Fibroblast of mammary gland (primary cell): ENCODE results near the gene CDKL4.

Experiments used
- DNase-seq: peaks from one replicate; pipeline ENCODE4 v3.0.0-alpha.2; 2010; ENCODE audit warnings: low read depth
- H3K4me3 ChIP-seq: 2 replicates; pipeline ENCODE4 v1.5.1; 2011; ENCODE audit warnings: low read depth, mild to moderate bottlenecking, low read length, moderate library complexity; ENCODE audit not compliant: control insufficient read depth
- TF ChIP-seq, protein P1 (sequence below): conservative IDR thresholded peaks from 2 replicates; pipeline ENCODE4 v1.5.1; 2011; ENCODE audit warnings: low read depth, low read length, inconsistent platforms; ENCODE audit not compliant: control insufficient read depth, insufficient read depth

Gene CDKL4

DNA sequence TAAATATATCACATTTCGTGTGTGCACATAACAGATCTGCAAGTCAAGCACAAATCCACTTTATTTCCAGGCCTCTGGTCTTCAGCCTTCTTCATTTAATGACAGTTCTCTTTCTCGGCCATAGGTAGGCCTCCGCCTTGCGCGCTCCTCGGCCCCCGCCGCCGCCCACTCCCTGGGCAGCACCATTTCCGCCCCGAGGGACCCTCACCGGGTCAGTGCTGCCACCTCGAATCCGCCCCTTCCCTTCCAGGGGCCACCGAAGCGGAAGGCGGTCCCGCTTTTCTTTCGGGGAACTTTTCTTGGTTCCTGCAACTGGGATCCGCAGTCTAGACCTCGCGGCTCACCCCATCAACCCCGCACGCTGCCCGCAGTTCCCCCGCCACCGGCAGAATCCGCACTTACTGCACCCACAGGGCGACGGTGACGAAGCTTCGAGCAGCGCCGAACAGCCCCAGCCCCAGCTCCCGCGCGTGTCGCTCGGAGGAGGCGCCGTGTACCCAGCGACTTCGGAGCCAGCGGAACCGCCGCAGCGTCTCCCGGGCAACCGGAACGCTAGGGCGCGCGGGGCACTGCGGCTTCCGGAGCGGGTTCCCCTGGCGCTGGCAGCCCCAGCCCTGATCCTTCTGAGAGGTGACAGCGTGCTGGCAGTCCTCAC is at the start of gene CDKL4:
Gene CDKL4 (minus strand): TSS at position 502 of the 655 bp plus-strand sequence.
- TF ChIP-seq, protein P1, sequence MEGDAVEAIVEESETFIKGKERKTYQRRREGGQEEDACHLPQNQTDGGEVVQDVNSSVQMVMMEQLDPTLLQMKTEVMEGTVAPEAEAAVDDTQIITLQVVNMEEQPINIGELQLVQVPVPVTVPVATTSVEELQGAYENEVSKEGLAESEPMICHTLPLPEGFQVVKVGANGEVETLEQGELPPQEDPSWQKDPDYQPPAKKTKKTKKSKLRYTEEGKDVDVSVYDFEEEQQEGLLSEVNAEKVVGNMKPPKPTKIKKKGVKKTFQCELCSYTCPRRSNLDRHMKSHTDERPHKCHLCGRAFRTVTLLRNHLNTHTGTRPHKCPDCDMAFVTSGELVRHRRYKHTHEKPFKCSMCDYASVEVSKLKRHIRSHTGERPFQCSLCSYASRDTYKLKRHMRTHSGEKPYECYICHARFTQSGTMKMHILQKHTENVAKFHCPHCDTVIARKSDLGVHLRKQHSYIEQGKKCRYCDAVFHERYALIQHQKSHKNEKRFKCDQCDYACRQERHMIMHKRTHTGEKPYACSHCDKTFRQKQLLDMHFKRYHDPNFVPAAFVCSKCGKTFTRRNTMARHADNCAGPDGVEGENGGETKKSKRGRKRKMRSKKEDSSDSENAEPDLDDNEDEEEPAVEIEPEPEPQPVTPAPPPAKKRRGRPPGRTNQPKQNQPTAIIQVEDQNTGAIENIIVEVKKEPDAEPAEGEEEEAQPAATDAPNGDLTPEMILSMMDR = no peak
- DNase-seq = no peak
- no peak within 1 kb of the TSS for H3K4me3 ChIP-seq

- no peak overlapping the region for H3K4me3 ChIP-seq
- DNase-seq = no peak
- TF ChIP-seq, protein P1 = no peak
Measured at GRCh38 chr2:39290433-39290832, 46.7 kb upstream of the CDKL4 start.

DNA sequence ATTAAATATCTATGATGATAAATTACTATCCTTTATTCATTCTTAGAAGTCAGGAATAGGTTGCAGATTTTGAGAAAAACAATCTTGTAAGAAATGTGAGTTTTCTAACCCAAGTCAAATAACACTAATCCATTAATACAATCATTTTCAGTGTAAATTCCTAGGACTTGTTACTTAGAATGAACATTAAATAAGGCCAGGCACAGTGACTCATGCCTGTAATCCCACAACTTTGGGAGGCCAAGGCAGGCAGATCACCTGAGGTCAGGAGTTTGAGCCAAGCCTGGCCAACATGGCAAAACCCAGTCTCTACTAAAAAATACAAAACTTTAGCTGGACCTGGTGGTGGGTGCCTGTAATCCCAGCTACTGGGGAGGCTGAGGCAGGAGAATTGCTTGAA is 45.8 kb upstream of the CDKL4 start:
- TF ChIP-seq, protein P1 = no peak
- H3K4me3 ChIP-seq = no peak overlapping the region
- DNase-seq = peak; percentile 34

DNA sequence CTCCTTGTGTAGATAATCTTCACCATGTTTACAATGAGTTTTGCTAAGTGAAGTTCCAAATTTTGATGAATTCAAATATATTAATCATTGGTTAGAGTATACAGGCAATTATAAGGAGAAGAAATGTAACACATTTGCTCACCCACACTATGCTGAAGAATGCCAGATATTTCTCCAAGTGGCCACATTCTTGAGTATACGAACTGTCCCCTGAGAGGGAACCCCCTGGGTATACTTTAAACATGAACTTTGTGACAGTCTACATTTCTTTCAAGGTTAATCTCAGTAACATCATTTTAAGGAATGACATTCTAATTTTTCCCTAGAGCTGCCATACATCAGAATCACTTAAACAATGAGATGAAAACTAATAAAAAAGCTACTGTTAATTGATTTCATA is 39.8 kb upstream of the CDKL4 start:
- DNase-seq = no peak
- TF ChIP-seq, protein P1 = no peak
- no peak overlapping the region for H3K4me3 ChIP-seq

GRCh38 chr2:39281391-39281790 is 37.6 kb upstream of the CDKL4 start:
- no peak for DNase-seq
- TF ChIP-seq, protein P1 = no peak
- no peak overlapping the region for H3K4me3 ChIP-seq

DNA sequence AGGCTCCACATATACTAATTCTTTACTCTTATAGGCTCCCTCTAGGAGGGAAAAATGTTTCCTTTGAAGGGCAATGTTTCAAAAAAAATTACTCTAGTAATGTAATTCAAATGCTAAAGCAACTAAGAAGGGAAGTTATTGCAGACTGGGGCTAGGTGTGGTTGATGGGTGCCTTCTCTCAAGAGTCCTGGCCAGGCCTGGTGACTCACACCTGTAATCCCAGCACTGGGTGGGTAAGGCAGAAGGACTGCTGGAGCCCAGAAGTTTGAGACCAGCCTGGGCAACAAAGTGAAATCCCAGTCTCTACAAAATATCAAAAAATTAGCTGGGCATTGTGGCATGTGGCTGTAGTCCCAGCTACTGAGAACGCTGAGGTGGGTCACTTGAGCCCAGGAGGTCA is 31.2 kb upstream of the CDKL4 start:
- no peak overlapping the region for H3K4me3 ChIP-seq
- TF ChIP-seq, protein P1 = no peak
- DNase-seq = no peak

GRCh38 chr2:39269941-39270340 is 26.2 kb upstream of the CDKL4 start:
- DNase-seq = no peak
- no peak overlapping the region for H3K4me3 ChIP-seq
- TF ChIP-seq, protein P1 = no peak
